Panc1 (cell line): Measurements from ENCODE around the gene UPK3B. TPM values are rescaled to one million over a fixed set of nuclear protein-coding genes. Genes with fewer than 3 reads are reported as not detected.
"Not testable (repeated sequence)": the region's sequence is repeated elsewhere in the genome, so short reads cannot be mapped to it uniquely, and the experiment has no call there.

Source experiments
- ATAC-seq: fragments of 200-7000 bp; cut with Tn5 transposase; 2 replicates; pipeline ENCODE4 v1.9.1; 2020; ENCODE audit warnings: mild to moderate bottlenecking, moderate library complexity
- BruUV-seq: library from RNA; stranded (reverse); fragments of 400-500 nt; replicated peaks from 2 replicates; lab custom pipeline; 2021; lab: Mats Ljungman, UMichigan
- CTCF ChIA-PET: fragments of 300-600 bp; sonication (Branson Sonifier 250); formaldehyde crosslinking; loops from one replicate; lab custom pipeline; 2022; ENCODE audit warnings: antibody characterized with exemption; lab: Charles Lee
- POLR2A ChIA-PET: fragments of 300-600 bp; sonication (Branson Sonifier 250); formaldehyde crosslinking; loops from one replicate; lab custom pipeline; 2022; ENCODE audit warnings: antibody characterized with exemption; lab: Charles Lee
- DNase-seq: peaks from one replicate; pipeline ENCODE4 v3.0.0-alpha.2; 2010; ENCODE audit warnings: low read depth, low spot score
- H3K27ac ChIP-seq: 2 replicates; pipeline ENCODE4 v1.5.1; 2011; ENCODE audit warnings: mild to moderate bottlenecking, low read length, inconsistent platforms
- H3K27me3 ChIP-seq: fragments of 200-500 bp; sonication (Bioruptor generic); 2 replicates; pipeline ENCODE4 v1.6.0; 2014; ENCODE audit warnings: low read length, inconsistent platforms; ENCODE audit not compliant: control insufficient read depth, insufficient read depth
- H3K36me3 ChIP-seq: fragments of 200-500 bp; sonication (Bioruptor generic); 2 replicates; pipeline ENCODE4 v1.5.1; 2014; ENCODE audit warnings: inconsistent platforms, mild to moderate bottlenecking, low read length, moderate library complexity; ENCODE audit not compliant: control insufficient read depth, insufficient read depth
- H3K4me1 ChIP-seq: 2 replicates; pipeline ENCODE4 v1.5.1; 2011; ENCODE audit warnings: inconsistent platforms, mild to moderate bottlenecking, low read length, moderate library complexity; ENCODE audit not compliant: control insufficient read depth, insufficient read depth
- H3K4me3 ChIP-seq, 2 experiments: 2 replicates each; pipeline ENCODE4 v1.5.1; 2011 to 2012; ENCODE audit warnings: low read depth in 2 of 2, low read length in 2 of 2, mild to moderate bottlenecking in 2 of 2, inconsistent platforms in 1 of 2, moderate library complexity in 1 of 2
- H3K9me3 ChIP-seq: fragments of 200-500 bp; sonication (Bioruptor generic); 2 replicates; pipeline ENCODE4 v1.5.1; 2014; ENCODE audit warnings: low read depth, mild to moderate bottlenecking, inconsistent platforms, low read length, moderate library complexity; ENCODE audit not compliant: control insufficient read depth, insufficient read depth
- in situ Hi-C: cut with HindIII; loops from 2 replicates; pipeline ENCODE4 v1.10.0; 2016; ENCODE audit warnings: low sequenced_read_pairs, low pct_unique_long_range_greater_than_20kb
- intact Hi-C: fragments of 100-400 bp; cut with micrococcal nuclease; formaldehyde crosslinking; loops from one replicate; pipeline ENCODE4 v1.10.0; 2022; ENCODE audit not compliant: unreplicated experiment
- total RNA-seq: library from RNA; stranded (reverse); gene quantifications from one replicate; pipeline ENCODE4 v1.2.1, GENCODE V29; 2021; ENCODE audit not compliant: unreplicated experiment

The UPK3B gene
- total RNA-seq, 1 experiment from 2014 or later = 9.8 TPM

DNA sequence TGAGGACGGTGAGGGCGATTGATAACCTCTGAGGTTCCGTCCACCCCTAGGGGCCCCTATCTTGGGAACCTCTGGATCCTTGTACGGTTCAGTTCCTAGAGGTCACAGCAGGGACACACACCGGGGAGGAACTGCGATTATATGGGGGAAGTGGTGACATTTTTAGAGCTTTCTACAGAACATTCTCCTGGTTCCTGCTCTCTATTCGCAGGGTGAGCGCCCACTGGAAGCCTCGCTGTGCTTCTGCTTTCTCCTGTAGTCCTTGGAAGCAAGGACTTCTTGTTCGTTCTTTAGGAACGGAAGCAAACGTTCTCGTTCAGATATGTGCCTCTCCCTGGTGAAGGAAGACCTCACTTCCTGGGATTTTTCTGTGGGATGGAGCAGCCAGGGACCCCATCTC lies 22.4 kb upstream of the UPK3B start:
- ATAC-seq, H3K27me3 ChIP-seq, intact Hi-C loops, DNase-seq, H3K27ac ChIP-seq, H3K9me3 ChIP-seq, H3K36me3 ChIP-seq, in situ Hi-C loops, H3K4me1 ChIP-seq, POLR2A ChIA-PET, H3K4me3 ChIP-seq, CTCF ChIA-PET, BruUV-seq: not testable (repeated sequence)

GRCh38 chr7:76492139-76492538 lies 18.2 kb upstream of the UPK3B start:
- DNase-seq, H3K4me3 ChIP-seq, in situ Hi-C loops, POLR2A ChIA-PET, H3K27me3 ChIP-seq, intact Hi-C loops, H3K36me3 ChIP-seq, BruUV-seq, H3K4me1 ChIP-seq, H3K27ac ChIP-seq, ATAC-seq, H3K9me3 ChIP-seq, CTCF ChIA-PET: not testable (repeated sequence)

GRCh38 chr7:76495717-76496116 lies 14.6 kb upstream of the UPK3B start:
- H3K36me3 ChIP-seq, in situ Hi-C loops, H3K4me1 ChIP-seq, H3K27me3 ChIP-seq, intact Hi-C loops, ATAC-seq, BruUV-seq, H3K9me3 ChIP-seq, DNase-seq, CTCF ChIA-PET, H3K27ac ChIP-seq, H3K4me3 ChIP-seq, POLR2A ChIA-PET: not testable (repeated sequence)

DNA sequence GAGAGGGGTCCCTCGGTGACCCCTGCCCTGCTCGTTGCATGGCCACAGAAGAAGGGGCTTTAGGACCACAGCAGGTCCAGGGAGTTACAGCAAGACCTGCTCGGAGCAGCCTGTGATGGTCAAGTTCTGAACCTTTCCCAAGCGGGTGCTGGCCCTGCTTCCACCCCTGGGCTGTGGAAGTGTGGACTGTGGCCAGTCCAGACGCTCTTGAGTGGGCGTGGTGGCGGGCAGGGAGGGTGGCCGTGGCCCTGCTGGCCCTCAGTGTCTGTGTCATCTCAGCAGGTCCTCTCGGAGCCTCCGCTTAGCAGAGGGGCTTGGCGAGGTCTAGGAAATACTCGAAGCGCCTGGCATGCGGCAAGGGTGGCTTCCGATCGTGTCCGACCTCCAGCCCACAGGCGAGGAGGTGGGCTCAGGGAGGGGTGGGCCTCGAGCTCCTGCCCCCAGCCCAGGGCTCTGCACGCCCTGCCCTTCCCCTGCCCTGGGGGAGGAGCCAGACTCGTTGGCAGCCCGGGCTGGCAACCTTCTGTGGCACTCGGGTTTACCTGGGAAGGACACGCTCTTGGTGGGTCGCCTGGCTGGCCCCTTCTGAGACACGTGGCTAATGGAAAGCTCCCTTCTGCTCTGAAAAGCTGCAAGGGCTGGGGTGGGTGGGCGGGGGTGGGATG lies 12.3 kb upstream of the UPK3B start:
- H3K27me3 ChIP-seq, DNase-seq, H3K4me3 ChIP-seq, in situ Hi-C loops, intact Hi-C loops, CTCF ChIA-PET, BruUV-seq, ATAC-seq, H3K9me3 ChIP-seq, POLR2A ChIA-PET, H3K4me1 ChIP-seq, H3K36me3 ChIP-seq, H3K27ac ChIP-seq: not testable (repeated sequence)

DNA sequence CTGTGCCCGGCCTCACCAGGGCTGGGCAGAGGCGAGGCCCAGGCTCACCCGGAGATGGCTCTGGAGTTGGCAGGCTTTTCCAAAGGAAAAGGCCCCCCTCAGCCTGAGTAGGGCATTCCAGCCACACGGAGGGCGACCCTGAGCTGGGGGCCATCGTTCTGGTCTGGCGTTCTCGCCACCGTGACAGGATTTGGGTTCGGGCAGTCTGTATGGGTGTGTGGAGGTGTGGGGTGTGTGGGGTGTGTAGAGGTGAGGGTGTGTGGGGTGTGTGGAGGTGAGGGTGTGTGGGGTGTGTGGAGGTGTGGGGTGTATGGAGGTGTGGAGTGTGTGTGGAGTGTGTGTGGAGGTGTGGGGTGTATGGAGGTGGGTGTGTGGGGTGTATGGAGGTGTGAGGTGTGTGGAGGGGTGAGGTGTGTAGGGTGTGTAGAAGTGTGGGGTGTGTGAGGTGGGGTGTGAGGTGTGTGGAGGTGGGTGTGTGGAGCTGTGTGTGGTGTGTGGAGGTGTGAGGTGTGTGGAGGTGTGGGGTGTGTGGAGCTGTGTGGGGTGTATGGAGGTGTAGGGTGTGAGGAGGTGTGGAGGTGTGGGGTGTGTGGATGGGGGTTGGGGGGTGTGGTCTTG lies 11.7 kb upstream of the UPK3B start:
- H3K36me3 ChIP-seq, intact Hi-C loops, BruUV-seq, ATAC-seq, H3K27ac ChIP-seq, H3K4me3 ChIP-seq, H3K9me3 ChIP-seq, H3K27me3 ChIP-seq, POLR2A ChIA-PET, in situ Hi-C loops, H3K4me1 ChIP-seq, DNase-seq, CTCF ChIA-PET: not testable (repeated sequence)

- H3K36me3 ChIP-seq, ATAC-seq, H3K27ac ChIP-seq, CTCF ChIA-PET, intact Hi-C loops, DNase-seq, POLR2A ChIA-PET, H3K4me1 ChIP-seq, H3K27me3 ChIP-seq, in situ Hi-C loops, H3K4me3 ChIP-seq, BruUV-seq, H3K9me3 ChIP-seq: not testable (repeated sequence)
These were observed 11.0 kb upstream of the UPK3B start for GRCh38 chr7:76499201-76499923.

DNA sequence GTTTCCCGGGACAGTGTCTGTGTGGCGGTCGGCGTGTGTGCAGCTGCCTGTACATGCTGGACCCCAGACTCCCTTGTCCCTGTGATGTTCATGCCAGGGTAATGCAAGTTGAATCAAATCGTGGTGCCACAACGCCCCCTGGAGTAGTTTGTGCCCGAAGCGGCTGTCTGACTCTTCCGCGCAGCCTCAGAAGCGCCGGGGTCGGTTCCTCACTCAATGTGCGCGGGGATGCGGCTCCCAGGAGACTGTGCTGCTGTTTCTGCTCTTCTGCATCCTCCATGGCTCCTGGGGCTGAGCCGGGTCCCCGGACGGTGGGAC lies 10.5 kb upstream of the UPK3B start:
- in situ Hi-C loops, H3K4me1 ChIP-seq, CTCF ChIA-PET, H3K4me3 ChIP-seq, BruUV-seq, H3K27me3 ChIP-seq, H3K36me3 ChIP-seq, H3K27ac ChIP-seq, DNase-seq, intact Hi-C loops, POLR2A ChIA-PET, H3K9me3 ChIP-seq: not testable (repeated sequence)
- peak; percentile 33; the same call in 1 of the 2 replicates for ATAC-seq
